IMR-90 (cell line): ENCODE data around the gene BICD1. TPM values are rescaled to one million over a fixed set of nuclear protein-coding genes. Genes with fewer than 3 reads are reported as not detected.

Experiments
- ATAC-seq: fragments of 200-7000 bp; cut with Tn5 transposase; 2 replicates; pipeline ENCODE4 v1.9.1; 2020; ENCODE audit warnings: low read depth, mild to moderate bottlenecking, moderate library complexity
- BruUV-seq: library from RNA; stranded (reverse); fragments of 400-500 nt; replicated peaks from 2 replicates; lab custom pipeline; 2021; lab: Mats Ljungman, UMichigan
- CTCF ChIA-PET: fragments of 300-600 bp; formaldehyde crosslinking; extraction: SDS; loops from one replicate; lab custom pipeline; 2021; ENCODE audit warnings: antibody characterized with exemption; lab: Yijun Ruan, JAX
- POLR2A ChIA-PET: fragments of 300-600 bp; sonication (Branson Sonifier 250); formaldehyde crosslinking; loops from one replicate; lab custom pipeline; 2022; ENCODE audit warnings: antibody characterized with exemption; ENCODE audit not compliant: unreplicated experiment; lab: Charles Lee
- DNase-seq: peaks from one replicate; pipeline ENCODE4 v3.0.0; 2013
- H2AFZ ChIP-seq: replicated peaks from 2 replicates; pipeline ENCODE3; 2013; ENCODE audit warnings: low read length, mild to moderate bottlenecking; ENCODE audit not compliant: poor library complexity
- H2AK5ac ChIP-seq: 2 replicates; pipeline ENCODE4 v1.6.1; 2013; ENCODE audit warnings: low read depth, low read length, inconsistent platforms
- H2AK9ac ChIP-seq: replicated peaks from 2 replicates; pipeline ENCODE3; 2013; ENCODE audit warnings: mild to moderate bottlenecking, low read depth, low read length, moderate library complexity; ENCODE audit not compliant: poor library complexity
- H2BK120ac ChIP-seq: 2 replicates; pipeline ENCODE4 v1.6.1; 2013; ENCODE audit warnings: low read depth, low read length, inconsistent platforms
- H2BK15ac ChIP-seq: 3 replicates; pipeline ENCODE4 v1.6.1; 2013; ENCODE audit warnings: low read depth, low read length, inconsistent platforms
- H2BK20ac ChIP-seq: 2 replicates; pipeline ENCODE4 v1.6.1; 2013; ENCODE audit warnings: low read depth, mild to moderate bottlenecking, inconsistent platforms, low read length, moderate library complexity
- H2BK5ac ChIP-seq: 2 replicates; pipeline ENCODE4 v1.6.1; 2013; ENCODE audit warnings: mild to moderate bottlenecking, low read depth, low read length, inconsistent platforms; ENCODE audit not compliant: poor library complexity, severe bottlenecking
- H3K14ac ChIP-seq: replicated peaks from 2 replicates; pipeline ENCODE4 v1.6.1; 2013; ENCODE audit warnings: low read depth, low read length, inconsistent platforms
- H3K18ac ChIP-seq: 2 replicates; pipeline ENCODE4 v1.6.1; 2013; ENCODE audit warnings: low read depth, low read length, control low read depth
- H3K23ac ChIP-seq: 2 replicates; pipeline ENCODE4 v1.6.1; 2013; ENCODE audit warnings: low read depth, low read length, inconsistent platforms
- H3K27ac ChIP-seq: 2 replicates; pipeline ENCODE4 v1.5.1; 2013; ENCODE audit warnings: mild to moderate bottlenecking, control low read depth, low read length; ENCODE audit not compliant: insufficient read depth
- H3K27me3 ChIP-seq: 2 replicates; pipeline ENCODE4 v1.6.1; 2013; ENCODE audit warnings: low read length; ENCODE audit not compliant: control insufficient read depth, insufficient read depth
- H3K36me3 ChIP-seq: 2 replicates; pipeline ENCODE4 v1.6.1; 2013; ENCODE audit warnings: low read length, mixed read lengths; ENCODE audit not compliant: control insufficient read depth, insufficient read depth
- H3K4ac ChIP-seq: 2 replicates; pipeline ENCODE4 v1.6.1; 2013; ENCODE audit warnings: low read depth, low read length, inconsistent platforms
- H3K4me1 ChIP-seq: 2 replicates; pipeline ENCODE4 v1.6.1; 2013; ENCODE audit warnings: low read length, mixed read lengths; ENCODE audit not compliant: control insufficient read depth, insufficient read depth
- H3K4me2 ChIP-seq: 2 replicates; pipeline ENCODE4 v1.6.1; 2013; ENCODE audit warnings: low read depth, mild to moderate bottlenecking, control low read depth, low read length, moderate library complexity
- H3K4me3 ChIP-seq: 2 replicates; pipeline ENCODE4 v1.5.1; 2013; ENCODE audit warnings: low read depth, mild to moderate bottlenecking, control low read depth, low read length, moderate library complexity; ENCODE audit not compliant: insufficient read depth
- H3K56ac ChIP-seq: 2 replicates; pipeline ENCODE4 v1.6.1; 2013; ENCODE audit warnings: low read length, inconsistent platforms; ENCODE audit not compliant: insufficient read depth; ENCODE audit errors: extremely low read depth
- H3K79me1 ChIP-seq, 2 experiments: 2 replicates each; pipeline ENCODE4 v1.6.1; 2013; ENCODE audit warnings: low read length in 2 of 2, inconsistent platforms in 1 of 2, low read depth in 1 of 2
- H3K9ac ChIP-seq: 2 replicates; pipeline ENCODE4 v1.6.1; 2013; ENCODE audit warnings: low read depth, low read length, control low read depth
- H3K9me1 ChIP-seq: 2 replicates; pipeline ENCODE4 v1.6.1; 2013; ENCODE audit warnings: low read length, inconsistent platforms; ENCODE audit not compliant: insufficient read depth
- H3K9me3 ChIP-seq: 2 replicates; pipeline ENCODE4 v1.6.1; 2013; ENCODE audit warnings: low read length; ENCODE audit not compliant: control insufficient read depth, insufficient read depth
- H4K20me1 ChIP-seq: 2 replicates; pipeline ENCODE4 v1.6.1; 2013; ENCODE audit warnings: low read length, inconsistent platforms; ENCODE audit not compliant: insufficient read depth
- H4K5ac ChIP-seq: 2 replicates; pipeline ENCODE4 v1.6.1; 2013; ENCODE audit warnings: mild to moderate bottlenecking, low read depth, low read length, control low read depth
- H4K8ac ChIP-seq, 2 experiments: 2 replicates each; pipeline ENCODE4 v1.6.1; 2013; ENCODE audit warnings: low read depth in 2 of 2, low read length in 2 of 2, control low read depth in 1 of 2, inconsistent platforms in 1 of 2
- H4K91ac ChIP-seq: 2 replicates; pipeline ENCODE4 v1.6.1; 2013; ENCODE audit warnings: low read depth, low read length, inconsistent platforms; ENCODE audit not compliant: insufficient read depth
- BHLHE40 ChIP-seq: fragments of 150-350 bp; IDR thresholded peaks from 2 replicates; pipeline ENCODE4 v1.6.1; 2016; ENCODE audit warnings: mild to moderate bottlenecking, low read depth, low read length
- CEBPB ChIP-seq: IDR thresholded peaks from 2 replicates; pipeline ENCODE4 v1.6.1; 2012; ENCODE audit warnings: low read depth, low read length, improper control_type of control experiment
- CTCF ChIP-seq: conservative IDR thresholded peaks from 2 replicates; pipeline ENCODE4 v1.5.1; 2012; ENCODE audit warnings: mild to moderate bottlenecking, low read depth, low read length, improper control_type of control experiment
- FOS ChIP-seq: fragments of 150-350 bp; IDR thresholded peaks from 2 replicates; pipeline ENCODE4 v1.6.1; 2016; ENCODE audit warnings: low read depth, low read length
- MAZ ChIP-seq: IDR thresholded peaks from 2 replicates; pipeline ENCODE4 v1.6.1; 2012; ENCODE audit warnings: low read depth, mild to moderate bottlenecking, low read length, improper control_type of control experiment, moderate library complexity, borderline replicate concordance
- WGBS, 2 experiments: methylation state at CpG; one replicate each; pipeline versions ENCODE4 v1.1.5 to v1.1.7; 2013; ENCODE audit warnings: missing lambda C conversion rate in 2 of 2; ENCODE audit not compliant: insufficient read length in 1 of 2; ENCODE audit errors: extremely low coverage in 2 of 2; 5-methylcytosine and 5-hydroxymethylcytosine counted together
- dilution Hi-C: fragments of 300-500 bp; cut with HindIII; formaldehyde crosslinking; loops from one replicate; pipeline ENCODE4 v1.14.3; 2018; ENCODE audit warnings: low sequenced_read_pairs; ENCODE audit not compliant: unreplicated experiment
- in situ Hi-C: fragments of 300-500 bp; cut with MboI; formaldehyde crosslinking; loops from 3 replicates; pipeline ENCODE4 v1.14.3; 2019; ENCODE audit warnings: low sequenced_read_pairs, inconsistent platforms, mixed read lengths
- intact Hi-C: fragments of 100-400 bp; cut with micrococcal nuclease; formaldehyde crosslinking; loops from 2 replicates; pipeline ENCODE4 v1.10.0; 2022
- polyA plus RNA-seq, 3 experiments: library from polyadenylated mRNA; depleted of rRNA; stranded (reverse); fragments of >200 nt; gene quantifications; 2 replicates each; pipeline ENCODE4 v1.2.3, GENCODE V29; 2012; ENCODE audit warnings: low replicate concordance in 1 of 3
- total RNA-seq: library from RNA; depleted of rRNA; stranded (reverse); fragments of >200 nt; gene quantifications from 2 replicates; pipeline ENCODE4 v1.2.3, GENCODE V29; 2012

BICD1 gene
- total and polyA plus RNA-seq, 2 of the 4 experiments (the other 2 are of a cell fraction), result 17.2 to 21.8 TPM

- Histone ChIP-seq H2AK9ac (no peak overlapping the region), H3K9me1 (no peaks in the 10 kb centered on the region), H3K23ac (no peak overlapping the region), H2BK15ac (no peak overlapping the region), H3K27me3 (peaks cover 4% of the 10 kb centered on the region), H4K8ac (no peak overlapping the region), H3K9me3 (no peaks in the 10 kb centered on the region), H3K14ac (no peak overlapping the region), H3K36me3 (no peaks in the 10 kb centered on the region), H3K9ac (no peak overlapping the region), H2AK5ac (no peak overlapping the region), H4K91ac (no peak overlapping the region), H2BK120ac (no peak overlapping the region), H2AFZ (no peak overlapping the region), H4K20me1 (no peaks in the 10 kb centered on the region), H3K27ac (no peak overlapping the region), H3K4me1 (no peaks in the 10 kb centered on the region), H3K79me1 (no peaks in the 10 kb centered on the region), H2BK5ac (no peak overlapping the region), H2BK20ac (no peak overlapping the region), H4K5ac (no peak overlapping the region), H3K56ac (no peak overlapping the region), H3K4me2 (no peak overlapping the region), H3K18ac (no peak overlapping the region), H3K4me3 (no peak overlapping the region), H3K4ac (no peak overlapping the region)
- CTCF ChIA-PET, result no interaction called here
- in situ Hi-C loops (no loop called here), intact Hi-C loops (no loop called here), dilution Hi-C loops (no loop called here)
- BruUV-seq, result no TSS peak
- POLR2A ChIA-PET, result no interaction called here
- ATAC-seq (no peak), DNase-seq (no peak)
- TF ChIP-seq FOS, result no peak
- no peak for TF ChIP-seq MAZ
- TF ChIP-seq CEBPB, result no peak
- no peak for TF ChIP-seq CTCF
- no peak for TF ChIP-seq BHLHE40
- WGBS, 2 experiments, result no CpG with 5 or more reads among the region's 3 CpGs
Observed at GRCh38 chr12:32413412-32413811, 306.8 kb downstream of the BICD1 start.
